WTC11 (cell line): Measurements from ENCODE around the gene NEURL1B. TPM values are rescaled to one million over a fixed set of nuclear protein-coding genes. Genes with fewer than 3 reads are reported as not detected.

Experiments used
- ATAC-seq: fragments of 200-7000 bp; cut with Tn5 transposase; 2 replicates; pipeline ENCODE4 v1.10.0; 2021; ENCODE audit warnings: mild to moderate bottlenecking, moderate library complexity
- CTCF ChIA-PET: fragments of 300-600 bp; sonication (Branson Sonifier 250); formaldehyde crosslinking; loops from one replicate; lab custom pipeline; 2021; ENCODE audit warnings: antibody characterized with exemption; lab: Charles Lee
- POLR2A ChIA-PET: fragments of 350-600 bp; sonication (Branson Sonifier 250); formaldehyde crosslinking; loops from one replicate; lab custom pipeline; 2021; ENCODE audit warnings: antibody characterized with exemption; lab: Charles Lee
- DNase-seq: peaks from one replicate; pipeline ENCODE4 v3.0.0; 2021; ENCODE audit warnings: low spot score
- H3K27ac Mint-ChIP-seq: 2 replicates; pipeline ENCODE4 v1.8.0; 2021; ENCODE audit warnings: mixed read lengths
- H3K27me3 Mint-ChIP-seq: 2 replicates; pipeline ENCODE4 v1.8.0; 2021; ENCODE audit warnings: low read depth, mild to moderate bottlenecking, moderate library complexity, mixed read lengths
- H3K36me3 Mint-ChIP-seq: 2 replicates; pipeline ENCODE4 v1.8.0; 2021; ENCODE audit warnings: mixed read lengths
- H3K4me1 Mint-ChIP-seq: 2 replicates; pipeline ENCODE4 v1.8.0; 2022; ENCODE audit warnings: mixed read lengths
- H3K4me3 Mint-ChIP-seq: 2 replicates; pipeline ENCODE4 v1.8.0; 2021; ENCODE audit warnings: mild to moderate bottlenecking, moderate library complexity, mixed read lengths
- H3K9me3 Mint-ChIP-seq: 2 replicates; pipeline ENCODE4 v1.8.0; 2021; ENCODE audit warnings: mixed read lengths
- CREB1 ChIP-seq: sonication (generic); formaldehyde crosslinking; IDR thresholded peaks from 2 replicates; pipeline ENCODE4 v1.8.0; 2023; ENCODE audit warnings: mild to moderate bottlenecking, missing genetic modification reagents
- EMX1 ChIP-seq: fragments of 250-450 bp; sonication (Bioruptor Pico); IDR thresholded peaks from 2 replicates; pipeline ENCODE4 v1.8.0; 2021; ENCODE audit warnings: mild to moderate bottlenecking
- FOXP1 ChIP-seq: sonication (generic); formaldehyde crosslinking; IDR thresholded peaks from 2 replicates; pipeline ENCODE4 v1.8.0; 2022; ENCODE audit warnings: missing genetic modification reagents, mild to moderate bottlenecking, moderate library complexity, borderline replicate concordance
- GTF2I ChIP-seq: fragments of 250-450 bp; sonication (Bioruptor Pico); conservative IDR thresholded peaks from 2 replicates; pipeline ENCODE4 v1.4.0; 2021; ENCODE audit warnings: mild to moderate bottlenecking
- HMGA2 ChIP-seq: fragments of 250-450 bp; sonication (Bioruptor Pico); IDR thresholded peaks from 2 replicates; pipeline ENCODE4 v1.4.0; 2021; ENCODE audit warnings: mild to moderate bottlenecking, moderate library complexity
- MAX ChIP-seq: sonication (generic); formaldehyde crosslinking; IDR thresholded peaks from 2 replicates; pipeline ENCODE4 v1.8.0; 2022; ENCODE audit warnings: mild to moderate bottlenecking, missing genetic modification reagents
- NFATC4 ChIP-seq: fragments of 250-450 bp; sonication (Bioruptor Pico); IDR thresholded peaks from 2 replicates; pipeline ENCODE4 v1.9.0; 2021; ENCODE audit warnings: mild to moderate bottlenecking
- NR3C1 ChIP-seq: sonication (generic); formaldehyde crosslinking; conservative IDR thresholded peaks from 2 replicates; pipeline ENCODE4 v1.8.1; 2023; ENCODE audit warnings: low read depth, mild to moderate bottlenecking, missing genetic modification reagents
- OVOL2 ChIP-seq: fragments of 250-450 bp; sonication (Bioruptor Pico); IDR thresholded peaks from 2 replicates; pipeline ENCODE4 v1.9.0; 2021; ENCODE audit warnings: mild to moderate bottlenecking, borderline replicate concordance
- PRRX2 ChIP-seq: fragments of 250-450 bp; sonication (Bioruptor Pico); IDR thresholded peaks from 2 replicates; pipeline ENCODE4 v1.8.0; 2021; ENCODE audit warnings: mild to moderate bottlenecking
- RELA ChIP-seq: sonication (generic); formaldehyde crosslinking; IDR thresholded peaks from 2 replicates; pipeline ENCODE4 v1.8.1; 2022; ENCODE audit warnings: missing genetic modification reagents, mild to moderate bottlenecking, borderline replicate concordance
- SMAD3 ChIP-seq: sonication (generic); formaldehyde crosslinking; IDR thresholded peaks from 2 replicates; pipeline ENCODE4 v1.8.0; 2022; ENCODE audit warnings: missing genetic modification reagents, mild to moderate bottlenecking, borderline replicate concordance
- TCF7 ChIP-seq: sonication (generic); formaldehyde crosslinking; IDR thresholded peaks from 2 replicates; pipeline ENCODE4 v1.8.0; 2022; ENCODE audit warnings: mild to moderate bottlenecking, low read depth, missing genetic modification reagents, moderate library complexity
- ZNF138 ChIP-seq: sonication (generic); formaldehyde crosslinking; conservative IDR thresholded peaks from 2 replicates; pipeline ENCODE4 v1.8.1; 2022; ENCODE audit warnings: mild to moderate bottlenecking, moderate library complexity, missing genetic modification reagents
- ZNF317 ChIP-seq: sonication (generic); formaldehyde crosslinking; IDR thresholded peaks from 2 replicates; pipeline ENCODE4 v1.8.1; 2023; ENCODE audit warnings: low read depth, mild to moderate bottlenecking, moderate library complexity, missing genetic modification reagents, borderline replicate concordance
- ZNF396 ChIP-seq: fragments of 250-450 bp; sonication (Bioruptor Pico); IDR thresholded peaks from 2 replicates; pipeline ENCODE4 v1.8.0; 2021; ENCODE audit warnings: mild to moderate bottlenecking, moderate library complexity, borderline replicate concordance
- ZNF423 ChIP-seq: fragments of 250-450 bp; sonication (Bioruptor Pico); IDR thresholded peaks from 2 replicates; pipeline ENCODE4 v2.1.2; 2022; ENCODE audit warnings: mild to moderate bottlenecking, moderate library complexity
- total RNA-seq: library from RNA; stranded (reverse); gene quantifications from 3 replicates; pipeline ENCODE4 v1.2.3, GENCODE V29; 2021
- TF ChIP-seq, protein P1 (sequence below): fragments of 250-450 bp; sonication (Bioruptor Pico); IDR thresholded peaks from 2 replicates; pipeline ENCODE4 v1.9.0; 2021; ENCODE audit warnings: mild to moderate bottlenecking
- TF ChIP-seq, protein P2 (sequence below): sonication (generic); formaldehyde crosslinking; IDR thresholded peaks from 2 replicates; pipeline ENCODE4 v1.8.0; 2023; ENCODE audit warnings: missing genetic modification reagents, mild to moderate bottlenecking, borderline replicate concordance
- TF ChIP-seq, protein P3 (sequence below): fragments of 200-600 bp; IDR thresholded peaks from 2 replicates; pipeline ENCODE4 v1.8.0; 2022; ENCODE audit warnings: antibody characterized with exemption

Gene NEURL1B
- total RNA-seq, 1 experiment from 2014 or later = 9.8 TPM

DNA sequence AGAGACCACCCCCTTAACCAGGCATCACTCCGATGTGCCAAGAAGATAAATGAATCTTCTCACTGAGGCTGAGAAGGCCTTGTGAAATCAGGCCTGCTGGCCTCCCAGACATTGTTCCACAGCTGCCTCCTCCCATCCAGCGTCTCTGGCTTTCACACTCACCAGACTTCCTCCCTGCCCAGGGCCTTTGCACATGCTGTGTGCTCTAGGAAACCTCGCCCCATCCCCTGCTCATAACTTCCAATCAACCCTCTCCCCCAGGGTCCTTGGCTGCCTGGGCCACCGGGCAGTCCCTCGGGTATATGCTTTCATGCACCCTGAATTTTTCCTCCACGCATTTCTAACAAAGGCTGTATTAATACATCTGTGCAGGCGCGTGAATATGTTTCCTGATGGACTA lies 71.5 kb downstream of the NEURL1B start:
- Mint-ChIP-seq H3K36me3 (no peaks in the 10 kb centered on the region), H3K27ac (no peak overlapping the region)
- ATAC-seq = no peak
- POLR2A ChIA-PET = no interaction called here
- TF ChIP-seq MAX (CRISPR knock-in tag) (no peak), NR3C1 (CRISPR knock-in tag) (no peak), FOXP1 (no peak), RELA (CRISPR knock-in tag) (no peak), GTF2I (CRISPR knock-in tag) (no peak), TCF7 (CRISPR knock-in tag) (no peak), SMAD3 (CRISPR knock-in tag) (no peak), OVOL2 (CRISPR knock-in tag) (no peak), NFATC4 (CRISPR knock-in tag) (no peak), PRRX2 (CRISPR knock-in tag) (no peak), ZNF317 (CRISPR knock-in tag) (no peak), CREB1 (CRISPR knock-in tag) (no peak), EMX1 (CRISPR knock-in tag) (no peak)
- TF ChIP-seq, protein P1, sequence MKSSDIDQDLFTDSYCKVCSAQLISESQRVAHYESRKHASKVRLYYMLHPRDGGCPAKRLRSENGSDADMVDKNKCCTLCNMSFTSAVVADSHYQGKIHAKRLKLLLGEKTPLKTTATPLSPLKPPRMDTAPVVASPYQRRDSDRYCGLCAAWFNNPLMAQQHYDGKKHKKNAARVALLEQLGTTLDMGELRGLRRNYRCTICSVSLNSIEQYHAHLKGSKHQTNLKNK (CRISPR knock-in tag) = no peak
- TF ChIP-seq, all 79 proteins: peak for 0
- Mint-ChIP-seq H3K27me3 (peaks cover 12% of the 10 kb centered on the region), H3K9me3 (no peaks in the 10 kb centered on the region), H3K4me1 (peaks cover 2% of the 10 kb centered on the region; the same call in 1 of the 2 replicates), H3K4me3 (no peak overlapping the region)
- DNase-seq = no peak
- CTCF ChIA-PET = interaction anchor here (1.2 to 4.9 kb wide), 2 partner anchors 60 to 225 kb away, joined by 3 to 50 read pairs; no protein-coding TSS in a partner anchor

DNA sequence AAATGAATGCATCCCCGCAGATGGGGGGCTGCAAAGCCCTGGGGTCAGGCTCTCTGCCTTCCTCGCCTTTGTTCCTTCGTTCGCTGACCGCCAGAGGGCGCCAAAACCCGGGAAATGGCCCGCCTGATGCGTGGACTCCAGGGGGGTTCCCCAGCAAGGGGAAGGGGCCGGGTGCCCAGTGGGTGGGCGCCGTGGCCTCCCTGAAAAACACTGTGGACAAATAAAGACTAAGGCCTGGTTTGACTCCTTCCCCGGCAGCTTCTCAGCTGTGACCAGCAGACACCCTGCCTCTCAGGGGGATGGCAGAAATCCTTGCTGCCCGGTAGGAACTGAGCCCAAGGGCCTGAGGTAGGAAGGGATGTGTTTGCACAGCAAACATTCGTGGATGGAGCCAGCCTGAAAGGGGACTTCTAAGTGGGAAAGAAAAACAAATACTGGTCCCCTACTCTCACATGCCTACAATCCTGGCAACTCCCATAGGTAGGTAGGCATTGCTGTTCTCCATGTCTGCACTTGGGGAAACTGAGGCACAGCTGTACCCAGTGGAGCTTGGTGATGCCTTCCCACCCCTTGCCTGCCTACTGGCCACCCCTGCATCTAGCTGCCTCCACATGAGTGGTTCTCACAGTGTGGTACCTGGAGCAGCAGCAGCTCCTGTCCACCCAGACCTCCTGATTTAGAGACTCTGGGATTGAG lies 72.2 kb downstream of the NEURL1B start:
- H3K4me1 Mint-ChIP-seq = peaks cover 2% of the 10 kb centered on the region; the same call in 1 of the 2 replicates
- H3K4me3 Mint-ChIP-seq = no peak overlapping the region
- no peaks in the 10 kb centered on the region for H3K36me3 Mint-ChIP-seq
- ChIA-PET CTCF (interaction anchor here (0.6 to 4.9 kb wide), 5 partner anchors 14 to 245 kb away, joined by 4 to 50 read pairs (median 8); no protein-coding TSS in a partner anchor), POLR2A (no interaction called here)
- DNase-seq = peak; percentile 80
- ATAC-seq = peak; percentile 11; the same call in 1 of the 2 replicates
- H3K27ac Mint-ChIP-seq = no peak overlapping the region
- TF ChIP-seq, protein P2, sequence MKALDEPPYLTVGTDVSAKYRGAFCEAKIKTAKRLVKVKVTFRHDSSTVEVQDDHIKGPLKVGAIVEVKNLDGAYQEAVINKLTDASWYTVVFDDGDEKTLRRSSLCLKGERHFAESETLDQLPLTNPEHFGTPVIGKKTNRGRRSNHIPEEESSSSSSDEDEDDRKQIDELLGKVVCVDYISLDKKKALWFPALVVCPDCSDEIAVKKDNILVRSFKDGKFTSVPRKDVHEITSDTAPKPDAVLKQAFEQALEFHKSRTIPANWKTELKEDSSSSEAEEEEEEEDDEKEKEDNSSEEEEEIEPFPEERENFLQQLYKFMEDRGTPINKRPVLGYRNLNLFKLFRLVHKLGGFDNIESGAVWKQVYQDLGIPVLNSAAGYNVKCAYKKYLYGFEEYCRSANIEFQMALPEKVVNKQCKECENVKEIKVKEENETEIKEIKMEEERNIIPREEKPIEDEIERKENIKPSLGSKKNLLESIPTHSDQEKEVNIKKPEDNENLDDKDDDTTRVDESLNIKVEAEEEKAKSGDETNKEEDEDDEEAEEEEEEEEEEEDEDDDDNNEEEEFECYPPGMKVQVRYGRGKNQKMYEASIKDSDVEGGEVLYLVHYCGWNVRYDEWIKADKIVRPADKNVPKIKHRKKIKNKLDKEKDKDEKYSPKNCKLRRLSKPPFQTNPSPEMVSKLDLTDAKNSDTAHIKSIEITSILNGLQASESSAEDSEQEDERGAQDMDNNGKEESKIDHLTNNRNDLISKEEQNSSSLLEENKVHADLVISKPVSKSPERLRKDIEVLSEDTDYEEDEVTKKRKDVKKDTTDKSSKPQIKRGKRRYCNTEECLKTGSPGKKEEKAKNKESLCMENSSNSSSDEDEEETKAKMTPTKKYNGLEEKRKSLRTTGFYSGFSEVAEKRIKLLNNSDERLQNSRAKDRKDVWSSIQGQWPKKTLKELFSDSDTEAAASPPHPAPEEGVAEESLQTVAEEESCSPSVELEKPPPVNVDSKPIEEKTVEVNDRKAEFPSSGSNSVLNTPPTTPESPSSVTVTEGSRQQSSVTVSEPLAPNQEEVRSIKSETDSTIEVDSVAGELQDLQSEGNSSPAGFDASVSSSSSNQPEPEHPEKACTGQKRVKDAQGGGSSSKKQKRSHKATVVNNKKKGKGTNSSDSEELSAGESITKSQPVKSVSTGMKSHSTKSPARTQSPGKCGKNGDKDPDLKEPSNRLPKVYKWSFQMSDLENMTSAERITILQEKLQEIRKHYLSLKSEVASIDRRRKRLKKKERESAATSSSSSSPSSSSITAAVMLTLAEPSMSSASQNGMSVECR (CRISPR knock-in tag) = no peak
- TF ChIP-seq, protein P3, sequence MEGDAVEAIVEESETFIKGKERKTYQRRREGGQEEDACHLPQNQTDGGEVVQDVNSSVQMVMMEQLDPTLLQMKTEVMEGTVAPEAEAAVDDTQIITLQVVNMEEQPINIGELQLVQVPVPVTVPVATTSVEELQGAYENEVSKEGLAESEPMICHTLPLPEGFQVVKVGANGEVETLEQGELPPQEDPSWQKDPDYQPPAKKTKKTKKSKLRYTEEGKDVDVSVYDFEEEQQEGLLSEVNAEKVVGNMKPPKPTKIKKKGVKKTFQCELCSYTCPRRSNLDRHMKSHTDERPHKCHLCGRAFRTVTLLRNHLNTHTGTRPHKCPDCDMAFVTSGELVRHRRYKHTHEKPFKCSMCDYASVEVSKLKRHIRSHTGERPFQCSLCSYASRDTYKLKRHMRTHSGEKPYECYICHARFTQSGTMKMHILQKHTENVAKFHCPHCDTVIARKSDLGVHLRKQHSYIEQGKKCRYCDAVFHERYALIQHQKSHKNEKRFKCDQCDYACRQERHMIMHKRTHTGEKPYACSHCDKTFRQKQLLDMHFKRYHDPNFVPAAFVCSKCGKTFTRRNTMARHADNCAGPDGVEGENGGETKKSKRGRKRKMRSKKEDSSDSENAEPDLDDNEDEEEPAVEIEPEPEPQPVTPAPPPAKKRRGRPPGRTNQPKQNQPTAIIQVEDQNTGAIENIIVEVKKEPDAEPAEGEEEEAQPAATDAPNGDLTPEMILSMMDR = peak; percentile 96
- TF ChIP-seq ZNF396 (CRISPR knock-in tag) = no peak
- no peak for TF ChIP-seq HMGA2 (CRISPR knock-in tag)
- no peak for TF ChIP-seq RELA (CRISPR knock-in tag)
- TF ChIP-seq ZNF423 (CRISPR knock-in tag) = peak; percentile 76
- TF ChIP-seq ZNF138 (CRISPR knock-in tag) = no peak
- H3K9me3 Mint-ChIP-seq = no peaks in the 10 kb centered on the region
- peaks cover 12% of the 10 kb centered on the region for H3K27me3 Mint-ChIP-seq
